ENCODE results near the gene SOWAHA. TPM values are rescaled to one million over a fixed set of nuclear protein-coding genes. Genes with fewer than 3 reads are reported as not detected.

SOWAHA gene
- total and polyA plus RNA-seq, 4 donors, result 0.06 to 0.98 (median 0.12) TPM

GRCh38 chr5:132834057-132834456 is 21.0 kb downstream of the SOWAHA start:
- TF ChIP-seq, protein P1, sequence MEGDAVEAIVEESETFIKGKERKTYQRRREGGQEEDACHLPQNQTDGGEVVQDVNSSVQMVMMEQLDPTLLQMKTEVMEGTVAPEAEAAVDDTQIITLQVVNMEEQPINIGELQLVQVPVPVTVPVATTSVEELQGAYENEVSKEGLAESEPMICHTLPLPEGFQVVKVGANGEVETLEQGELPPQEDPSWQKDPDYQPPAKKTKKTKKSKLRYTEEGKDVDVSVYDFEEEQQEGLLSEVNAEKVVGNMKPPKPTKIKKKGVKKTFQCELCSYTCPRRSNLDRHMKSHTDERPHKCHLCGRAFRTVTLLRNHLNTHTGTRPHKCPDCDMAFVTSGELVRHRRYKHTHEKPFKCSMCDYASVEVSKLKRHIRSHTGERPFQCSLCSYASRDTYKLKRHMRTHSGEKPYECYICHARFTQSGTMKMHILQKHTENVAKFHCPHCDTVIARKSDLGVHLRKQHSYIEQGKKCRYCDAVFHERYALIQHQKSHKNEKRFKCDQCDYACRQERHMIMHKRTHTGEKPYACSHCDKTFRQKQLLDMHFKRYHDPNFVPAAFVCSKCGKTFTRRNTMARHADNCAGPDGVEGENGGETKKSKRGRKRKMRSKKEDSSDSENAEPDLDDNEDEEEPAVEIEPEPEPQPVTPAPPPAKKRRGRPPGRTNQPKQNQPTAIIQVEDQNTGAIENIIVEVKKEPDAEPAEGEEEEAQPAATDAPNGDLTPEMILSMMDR (IDR thresholded peaks at IDR 0.05; ENCODE audit: control extremely low read depth, extremely low read depth), result no peak
- DNase-seq (no peak), ATAC-seq (ENCODE audit: insufficient read depth, low FRiP score) (no peak)
- H3K4me3 ChIP-seq, result no peak overlapping the region
- no peaks in the 10 kb centered on the region for H3K36me3 ChIP-seq (ENCODE audit: control insufficient read depth in 4 of 4, insufficient read depth in 4 of 4, low read length in 4 of 4)
- peaks cover 0 to 7% (median 5%) of the 10 kb centered on the region in 3 donors for H3K27me3 ChIP-seq (ENCODE audit: control insufficient read depth in 3 of 3, insufficient read depth in 3 of 3, low read length in 2 of 3)
- peaks cover 0 to 6% (median 0%) of the 10 kb centered on the region in 5 donors for H3K4me1 ChIP-seq (ENCODE audit: control insufficient read depth in 5 of 5, insufficient read depth in 5 of 5, low read length in 5 of 5)
- peaks cover 0 to 2% (median 0%) of the 10 kb centered on the region in 4 donors for H3K9me3 ChIP-seq (ENCODE audit: control insufficient read depth in 4 of 4, insufficient read depth in 3 of 4, low read length in 3 of 4)
- H3K9ac ChIP-seq (ENCODE audit: insufficient read depth in 1 of 2, low read length in 2 of 2), result no peak overlapping the region
- 96 to 97% methylated on average over 3 of the region's 3 CpGs for WGBS, 2 donors
- H3K27ac ChIP-seq (ENCODE audit: low read depth in 1 of 2, low read length in 1 of 2), result no peak overlapping the region

GRCh38 chr5:132836852-132837251 is 23.8 kb downstream of the SOWAHA start:
- H3K27me3 ChIP-seq (ENCODE audit: control insufficient read depth in 3 of 3, insufficient read depth in 3 of 3, low read length in 2 of 3), result no peaks in the 10 kb centered on the region
- H3K27ac ChIP-seq (ENCODE audit: low read depth in 1 of 2, low read length in 1 of 2), result no peak overlapping the region
- TF ChIP-seq, protein P1 (IDR thresholded peaks at IDR 0.05; ENCODE audit: control extremely low read depth, extremely low read depth), result no peak
- WGBS, 2 donors, result 88 to 98% methylated on average over 1 of the region's 1 CpG
- no peak for DNase-seq
- no peaks in the 10 kb centered on the region for H3K36me3 ChIP-seq (ENCODE audit: control insufficient read depth in 4 of 4, insufficient read depth in 4 of 4, low read length in 4 of 4)
- no peak overlapping the region for H3K4me3 ChIP-seq
- no peak for ATAC-seq (ENCODE audit: insufficient read depth, low FRiP score)
- no peak overlapping the region for H3K9ac ChIP-seq (ENCODE audit: insufficient read depth in 1 of 2, low read length in 2 of 2)
- no peaks in the 10 kb centered on the region for H3K9me3 ChIP-seq (ENCODE audit: control insufficient read depth in 4 of 4, insufficient read depth in 3 of 4, low read length in 3 of 4)
- peaks cover 0 to 9% (median 0%) of the 10 kb centered on the region in 5 donors for H3K4me1 ChIP-seq (ENCODE audit: control insufficient read depth in 5 of 5, insufficient read depth in 5 of 5, low read length in 5 of 5)

- no peaks in the 10 kb centered on the region for H3K36me3 ChIP-seq (ENCODE audit: control insufficient read depth in 4 of 4, insufficient read depth in 4 of 4, low read length in 4 of 4)
- no peak overlapping the region for H3K27ac ChIP-seq (ENCODE audit: low read depth in 1 of 2, low read length in 1 of 2)
- H3K27me3 ChIP-seq (ENCODE audit: control insufficient read depth in 3 of 3, insufficient read depth in 3 of 3, low read length in 2 of 3), result no peaks in the 10 kb centered on the region
- peaks cover 0 to 9% (median 0%) of the 10 kb centered on the region in 5 donors for H3K4me1 ChIP-seq (ENCODE audit: control insufficient read depth in 5 of 5, insufficient read depth in 5 of 5, low read length in 5 of 5)
- WGBS, 2 donors, result 48 to 60% methylated on average over 2 of the region's 2 CpGs
- ATAC-seq (ENCODE audit: insufficient read depth, low FRiP score) (no peak), DNase-seq (no peak)
- H3K9me3 ChIP-seq (ENCODE audit: control insufficient read depth in 4 of 4, insufficient read depth in 3 of 4, low read length in 3 of 4), result no peaks in the 10 kb centered on the region
- TF ChIP-seq, protein P1 (IDR thresholded peaks at IDR 0.05; ENCODE audit: control extremely low read depth, extremely low read depth), result no peak
- H3K9ac ChIP-seq (ENCODE audit: insufficient read depth in 1 of 2, low read length in 2 of 2), result no peak overlapping the region
- H3K4me3 ChIP-seq, result no peak overlapping the region
Observed at GRCh38 chr5:132837868-132838267, 24.8 kb downstream of the SOWAHA start.
